Liver (tissue), 9 donors: ENCODE results near the gene CELF1. TPM values are rescaled to one million over a fixed set of nuclear protein-coding genes. Genes with fewer than 3 reads are reported as not detected.

ENCODE experiments used
- DNase-seq: peaks from one replicate; pipeline ENCODE4 v3.0.0-alpha.2; 2017; ENCODE audit warnings: low spot score
- H3K27ac ChIP-seq, 2 donors: one replicate each; pipeline ENCODE4 v1.7.0; 2013; ENCODE audit warnings: inconsistent platforms in 2 of 2, low read length in 2 of 2, control low read depth in 1 of 2, low read depth in 1 of 2, mild to moderate bottlenecking in 1 of 2
- H3K27me3 ChIP-seq, 4 donors: one replicate each; pipeline versions ENCODE4 v1.6.1 to v1.7.0; 2013; ENCODE audit warnings: low read length in 3 of 4, inconsistent platforms in 1 of 4, mild to moderate bottlenecking in 1 of 4, moderate library complexity in 1 of 4; ENCODE audit not compliant: control insufficient read depth in 4 of 4, insufficient read depth in 4 of 4
- H3K36me3 ChIP-seq, 4 donors: one replicate each; pipeline versions ENCODE4 v1.6.1 to v1.7.0; 2013; ENCODE audit warnings: low read length in 3 of 4, mild to moderate bottlenecking in 3 of 4, low read depth in 1 of 4, moderate library complexity in 1 of 4; ENCODE audit not compliant: control insufficient read depth in 4 of 4, insufficient read depth in 3 of 4
- H3K4me1 ChIP-seq, 4 donors: one replicate each; pipeline versions ENCODE4 v1.6.1 to v1.7.0; 2013; ENCODE audit warnings: low read length in 3 of 4, mild to moderate bottlenecking in 3 of 4, moderate library complexity in 1 of 4; ENCODE audit not compliant: control insufficient read depth in 4 of 4, insufficient read depth in 4 of 4
- H3K4me3 ChIP-seq, 3 donors: one replicate each; pipeline versions ENCODE4 v1.6.1 to v1.7.0; 2013; ENCODE audit warnings: low read length in 3 of 3, control low read depth in 1 of 3, low read depth in 1 of 3, mild to moderate bottlenecking in 1 of 3
- H3K9ac ChIP-seq, 2 donors: one replicate each; pipeline ENCODE4 v1.7.0; 2013; ENCODE audit warnings: low read length in 2 of 2, mild to moderate bottlenecking in 2 of 2, moderate library complexity in 2 of 2, control low read depth in 1 of 2, low read depth in 1 of 2
- H3K9me3 ChIP-seq, 4 donors: one replicate each; pipeline versions ENCODE4 v1.6.1 to v1.7.0; 2013; ENCODE audit warnings: low read length in 3 of 4; ENCODE audit not compliant: control insufficient read depth in 4 of 4
- ATF3 ChIP-seq: IDR thresholded peaks from 2 replicates; pipeline ENCODE4 v1.6.1; 2016; ENCODE audit warnings: antibody characterized with exemption
- EGR1 ChIP-seq, 2 donors: IDR thresholded peaks; 2 replicates each; pipeline ENCODE4 v1.6.1; 2016 to 2018; ENCODE audit warnings: antibody characterized with exemption in 2 of 2, low read depth in 2 of 2
- FOXA1 ChIP-seq: IDR thresholded peaks from 2 replicates; pipeline ENCODE4 v1.6.1; 2016; ENCODE audit warnings: antibody characterized with exemption
- FOXA2 ChIP-seq: IDR thresholded peaks from 2 replicates; pipeline ENCODE4 v1.6.1; 2016; ENCODE audit warnings: antibody characterized with exemption
- GABPA ChIP-seq, 2 donors: IDR thresholded peaks in 1 of 2; conservative IDR thresholded peaks in 1 of 2; 2 replicates each; pipeline ENCODE4 v1.6.1; 2016; ENCODE audit warnings: antibody characterized with exemption in 2 of 2, mild to moderate bottlenecking in 1 of 2, moderate library complexity in 1 of 2
- HNF4A ChIP-seq, 2 donors: conservative IDR thresholded peaks; 2 replicates each; pipeline ENCODE4 v1.6.1; 2016; ENCODE audit warnings: antibody characterized with exemption in 2 of 2, mild to moderate bottlenecking in 2 of 2
- HNF4G ChIP-seq: IDR thresholded peaks from 2 replicates; pipeline ENCODE4 v1.6.1; 2016; ENCODE audit warnings: antibody characterized with exemption
- JUND ChIP-seq, 2 donors: IDR thresholded peaks; 2 replicates each; pipeline ENCODE4 v1.6.1; 2016; ENCODE audit warnings: antibody characterized with exemption in 2 of 2
- NR2F2 ChIP-seq: IDR thresholded peaks from 2 replicates; pipeline ENCODE4 v1.6.1; 2016; ENCODE audit warnings: antibody characterized with exemption
- RAD21 ChIP-seq, 2 donors: IDR thresholded peaks; 2 replicates each; pipeline ENCODE4 v1.6.1; 2016; ENCODE audit warnings: antibody characterized with exemption in 2 of 2, mild to moderate bottlenecking in 2 of 2
- REST ChIP-seq: IDR thresholded peaks from 2 replicates; pipeline ENCODE4 v1.6.1; 2016; ENCODE audit warnings: antibody characterized with exemption, mild to moderate bottlenecking
- RXRA ChIP-seq, 2 donors: IDR thresholded peaks; 2 replicates each; pipeline ENCODE4 v1.6.1; 2017 to 2018; ENCODE audit warnings: antibody characterized with exemption in 2 of 2, mild to moderate bottlenecking in 1 of 2
- SP1 ChIP-seq: IDR thresholded peaks from 2 replicates; pipeline ENCODE4 v1.6.1; 2018; ENCODE audit warnings: antibody characterized with exemption, mild to moderate bottlenecking
- TAF1 ChIP-seq: conservative IDR thresholded peaks from 2 replicates; pipeline ENCODE4 v1.6.1; 2016; ENCODE audit warnings: antibody characterized with exemption, mild to moderate bottlenecking
- YY1 ChIP-seq: IDR thresholded peaks from 2 replicates; pipeline ENCODE4 v1.6.1; 2016; ENCODE audit warnings: antibody characterized with exemption, mild to moderate bottlenecking
- WGBS: extraction: QIAGEN DNeasy Blood & Tissue Kit; methylation state at CpG from one replicate; pipeline ENCODE4 v1.1.7; 2013; 5-methylcytosine and 5-hydroxymethylcytosine counted together
- polyA plus RNA-seq, 2 donors: library from polyadenylated mRNA; stranded (reverse) in 1 of 2; unstranded in 1 of 2; fragments of 200-250 nt in 1 of 2; fragments of >200 nt in 1 of 2; fragmentation: Nextera tagmentation in 1 of 2; extraction: Ambion mirVana in 1 of 2; gene quantifications; one replicate each; pipeline versions ENCODE4 v1.2.1 to v1.2.3, GENCODE V29; 2013 to 2015
- total RNA-seq, 2 donors: library from RNA; depleted of rRNA; stranded (reverse); fragments of >200 nt; gene quantifications; one replicate each; pipeline ENCODE4 v1.2.3, GENCODE V29; 2014
- TF ChIP-seq, protein P1 (sequence below): IDR thresholded peaks from 2 replicates; pipeline ENCODE4 v1.6.1; 2016; ENCODE audit warnings: antibody characterized with exemption
- TF ChIP-seq, protein P2 (sequence below): fragments of 150-350 bp; IDR thresholded peaks from 2 replicates; pipeline ENCODE4 v1.5.1; 2017; ENCODE audit warnings: improper control_type of control experiment, low read depth, low read length; ENCODE audit not compliant: missing input control
- TF ChIP-seq, protein P3 (sequence below): IDR thresholded peaks from 2 replicates; pipeline ENCODE4 v1.6.1; 2016; ENCODE audit warnings: antibody characterized with exemption
- donor health status: healthy.
- donor health status: healthy.
- donor health status: healthy.
- donor health status: healthy.
- donor health status: healthy.

Gene CELF1
- total and polyA plus RNA-seq, 4 donors = 23.5 to 139 (median 60.3) TPM

DNA sequence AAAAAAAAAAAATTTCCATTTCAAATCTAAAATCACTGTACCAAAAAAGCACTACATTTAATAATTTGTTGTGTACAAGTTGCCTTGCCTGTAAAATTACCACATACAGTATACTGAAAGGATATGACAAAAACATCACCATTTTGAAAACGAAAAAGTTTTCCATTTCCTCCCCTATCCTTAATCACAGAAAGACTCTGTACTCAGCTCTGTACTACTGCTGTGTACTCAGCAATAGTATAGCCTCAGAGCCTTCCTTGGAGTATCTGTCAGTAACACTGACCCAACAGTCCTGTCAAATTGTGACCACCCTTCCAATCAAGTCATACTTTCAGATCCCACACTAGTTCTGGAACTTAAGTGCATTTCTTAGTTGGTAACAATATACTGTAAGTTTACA, 48.0 kb downstream of the CELF1 start:
- Histone ChIP-seq H3K9me3 (no peaks in the 10 kb centered on the region), H3K27ac (no peak overlapping the region), H3K4me3 (no peak overlapping the region), H3K4me1 (peaks cover 10 to 55% (median 41%) of the 10 kb centered on the region in 4 donors), H3K27me3 (no peaks in the 10 kb centered on the region), H3K9ac (no peak overlapping the region), H3K36me3 (no peaks in the 10 kb centered on the region)
- TF ChIP-seq RXRA (IDR thresholded peaks at IDR 0.05) = no peak
- TF ChIP-seq SP1 = no peak
- no peak for TF ChIP-seq FOXA2
- no peak for TF ChIP-seq REST
- TF ChIP-seq YY1 = no peak
- TF ChIP-seq HNF4G = no peak
- no peak for TF ChIP-seq HNF4A (conservative IDR thresholded peaks at IDR 0.05)
- no peak for TF ChIP-seq RAD21 (IDR thresholded peaks at IDR 0.05)
- no peak for TF ChIP-seq JUND (IDR thresholded peaks at IDR 0.05)
- TF ChIP-seq FOXA1 = no peak
- TF ChIP-seq, protein P1, sequence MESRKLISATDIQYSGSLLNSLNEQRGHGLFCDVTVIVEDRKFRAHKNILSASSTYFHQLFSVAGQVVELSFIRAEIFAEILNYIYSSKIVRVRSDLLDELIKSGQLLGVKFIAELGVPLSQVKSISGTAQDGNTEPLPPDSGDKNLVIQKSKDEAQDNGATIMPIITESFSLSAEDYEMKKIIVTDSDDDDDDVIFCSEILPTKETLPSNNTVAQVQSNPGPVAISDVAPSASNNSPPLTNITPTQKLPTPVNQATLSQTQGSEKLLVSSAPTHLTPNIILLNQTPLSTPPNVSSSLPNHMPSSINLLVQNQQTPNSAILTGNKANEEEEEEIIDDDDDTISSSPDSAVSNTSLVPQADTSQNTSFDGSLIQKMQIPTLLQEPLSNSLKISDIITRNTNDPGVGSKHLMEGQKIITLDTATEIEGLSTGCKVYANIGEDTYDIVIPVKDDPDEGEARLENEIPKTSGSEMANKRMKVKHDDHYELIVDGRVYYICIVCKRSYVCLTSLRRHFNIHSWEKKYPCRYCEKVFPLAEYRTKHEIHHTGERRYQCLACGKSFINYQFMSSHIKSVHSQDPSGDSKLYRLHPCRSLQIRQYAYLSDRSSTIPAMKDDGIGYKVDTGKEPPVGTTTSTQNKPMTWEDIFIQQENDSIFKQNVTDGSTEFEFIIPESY = no peak
- TF ChIP-seq TAF1 = no peak
- TF ChIP-seq NR2F2 = no peak
- TF ChIP-seq ATF3 = no peak
- TF ChIP-seq EGR1 (IDR thresholded peaks at IDR 0.05; ENCODE audit: low read depth in 2 of 2) = no peak
- TF ChIP-seq, protein P2, sequence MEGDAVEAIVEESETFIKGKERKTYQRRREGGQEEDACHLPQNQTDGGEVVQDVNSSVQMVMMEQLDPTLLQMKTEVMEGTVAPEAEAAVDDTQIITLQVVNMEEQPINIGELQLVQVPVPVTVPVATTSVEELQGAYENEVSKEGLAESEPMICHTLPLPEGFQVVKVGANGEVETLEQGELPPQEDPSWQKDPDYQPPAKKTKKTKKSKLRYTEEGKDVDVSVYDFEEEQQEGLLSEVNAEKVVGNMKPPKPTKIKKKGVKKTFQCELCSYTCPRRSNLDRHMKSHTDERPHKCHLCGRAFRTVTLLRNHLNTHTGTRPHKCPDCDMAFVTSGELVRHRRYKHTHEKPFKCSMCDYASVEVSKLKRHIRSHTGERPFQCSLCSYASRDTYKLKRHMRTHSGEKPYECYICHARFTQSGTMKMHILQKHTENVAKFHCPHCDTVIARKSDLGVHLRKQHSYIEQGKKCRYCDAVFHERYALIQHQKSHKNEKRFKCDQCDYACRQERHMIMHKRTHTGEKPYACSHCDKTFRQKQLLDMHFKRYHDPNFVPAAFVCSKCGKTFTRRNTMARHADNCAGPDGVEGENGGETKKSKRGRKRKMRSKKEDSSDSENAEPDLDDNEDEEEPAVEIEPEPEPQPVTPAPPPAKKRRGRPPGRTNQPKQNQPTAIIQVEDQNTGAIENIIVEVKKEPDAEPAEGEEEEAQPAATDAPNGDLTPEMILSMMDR = no peak
- TF ChIP-seq GABPA (IDR thresholded peaks at IDR 0.05 in 1 of 2, conservative IDR thresholded peaks at IDR 0.05 in 1 of 2) = no peak
- TF ChIP-seq, protein P3, sequence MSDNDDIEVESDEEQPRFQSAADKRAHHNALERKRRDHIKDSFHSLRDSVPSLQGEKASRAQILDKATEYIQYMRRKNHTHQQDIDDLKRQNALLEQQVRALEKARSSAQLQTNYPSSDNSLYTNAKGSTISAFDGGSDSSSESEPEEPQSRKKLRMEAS = no peak
- DNase-seq = no peak
- WGBS = 91% methylated on average over 1 of the region's 1 CpG
